H9 (cell line): ENCODE data around the gene CDH13. TPM values are rescaled to one million over a fixed set of nuclear protein-coding genes. Genes with fewer than 3 reads are reported as not detected.
A peak's percentile ranks its signal among the peaks of the same experiment; 100 is the strongest.

ENCODE experiments used
- DNase-seq: peaks from one replicate; pipeline ENCODE4 v3.0.0-alpha.2; 2017
- H2AFZ ChIP-seq: one replicate; pipeline ENCODE4 v1.6.1; 2013; ENCODE audit warnings: mild to moderate bottlenecking, low read length, control low read depth, moderate library complexity
- H2AK5ac ChIP-seq: 2 replicates; pipeline ENCODE4 v1.6.1; 2013; ENCODE audit warnings: low read length, control low read depth, mixed read lengths; ENCODE audit not compliant: insufficient read length
- H2BK120ac ChIP-seq: one replicate; pipeline ENCODE4 v1.6.1; 2013; ENCODE audit warnings: low read depth, mild to moderate bottlenecking, low read length, control low read depth, inconsistent platforms; ENCODE audit not compliant: poor library complexity, severe bottlenecking
- H2BK12ac ChIP-seq: 2 replicates; pipeline ENCODE4 v1.6.1; 2013; ENCODE audit warnings: low read length, control low read depth, mixed read lengths, low read depth; ENCODE audit not compliant: insufficient read length
- H2BK15ac ChIP-seq: 2 replicates; pipeline ENCODE4 v1.6.1; 2013; ENCODE audit warnings: low read depth, low read length, control low read depth
- H2BK20ac ChIP-seq: one replicate; pipeline ENCODE4 v1.6.1; 2013; ENCODE audit warnings: low read depth, mild to moderate bottlenecking, low read length, control low read depth, inconsistent platforms; ENCODE audit not compliant: poor library complexity, severe bottlenecking
- H2BK5ac ChIP-seq: 2 replicates; pipeline ENCODE4 v1.6.1; 2013; ENCODE audit warnings: low read length, control low read depth, mixed read lengths; ENCODE audit not compliant: insufficient read length
- H3K14ac ChIP-seq: 2 replicates; pipeline ENCODE4 v1.6.1; 2013; ENCODE audit warnings: low read length, control low read depth; ENCODE audit not compliant: insufficient read depth
- H3K18ac ChIP-seq: 2 replicates; pipeline ENCODE4 v1.6.1; 2013; ENCODE audit warnings: low read depth, mild to moderate bottlenecking, mixed read lengths, low read length, control low read depth; ENCODE audit not compliant: insufficient read length
- H3K23ac ChIP-seq: 2 replicates; pipeline ENCODE4 v1.6.1; 2013; ENCODE audit warnings: low read length, control low read depth, mixed read lengths, low read depth; ENCODE audit not compliant: insufficient read length
- H3K23me2 ChIP-seq: 2 replicates; pipeline ENCODE4 v1.6.1; 2013; ENCODE audit warnings: low read depth, mild to moderate bottlenecking, mixed read lengths, low read length, control low read depth; ENCODE audit not compliant: insufficient read length, poor library complexity, severe bottlenecking
- H3K27ac ChIP-seq: 2 replicates; pipeline ENCODE4 v1.5.1; 2013; ENCODE audit warnings: low read length, control low read depth, mixed read lengths, low read depth; ENCODE audit not compliant: insufficient read length
- H3K27me3 ChIP-seq: 2 replicates; pipeline ENCODE4 v1.6.1; 2013; ENCODE audit warnings: low read length, control low read depth, inconsistent platforms; ENCODE audit not compliant: insufficient read depth
- H3K4ac ChIP-seq: 2 replicates; pipeline ENCODE4 v1.6.1; 2013; ENCODE audit warnings: low read depth, mild to moderate bottlenecking, control low read depth, inconsistent platforms, low read length, moderate library complexity
- H3K4me1 ChIP-seq: 2 replicates; pipeline ENCODE4 v1.6.1; 2013; ENCODE audit warnings: low read length, control low read depth, inconsistent platforms; ENCODE audit not compliant: insufficient read depth
- H3K4me2 ChIP-seq: 2 replicates; pipeline ENCODE4 v1.6.1; 2013; ENCODE audit warnings: low read length, control low read depth, mixed read lengths; ENCODE audit not compliant: insufficient read length, insufficient read depth
- H3K56ac ChIP-seq: 2 replicates; pipeline ENCODE4 v1.6.1; 2013; ENCODE audit warnings: low read depth, mild to moderate bottlenecking, mixed read lengths, low read length, control low read depth; ENCODE audit not compliant: insufficient read length
- H3K79me1 ChIP-seq: 2 replicates; pipeline ENCODE4 v1.6.1; 2013; ENCODE audit warnings: low read depth, mild to moderate bottlenecking, moderate library complexity, low read length, control low read depth, inconsistent platforms; ENCODE audit not compliant: insufficient read depth, poor library complexity, severe bottlenecking
- H3K79me2 ChIP-seq: 2 replicates; pipeline ENCODE4 v1.6.1; 2013; ENCODE audit warnings: low read length, control low read depth, inconsistent platforms; ENCODE audit not compliant: insufficient read depth
- H3K9ac ChIP-seq: 2 replicates; pipeline ENCODE4 v1.6.1; 2013; ENCODE audit warnings: low read length, control low read depth, mixed read lengths; ENCODE audit not compliant: insufficient read length; ENCODE audit errors: extremely low read depth
- H3K9me3 ChIP-seq: one replicate; pipeline ENCODE4 v1.6.1; 2013; ENCODE audit warnings: low read depth, low read length, inconsistent platforms; ENCODE audit not compliant: control insufficient read depth
- H3T11ph ChIP-seq: one replicate; pipeline ENCODE4 v1.6.1; 2013; ENCODE audit warnings: mild to moderate bottlenecking, low read length, control low read depth, inconsistent platforms
- H4K20me1 ChIP-seq: one replicate; pipeline ENCODE4 v1.6.1; 2013; ENCODE audit not compliant: control insufficient read depth, insufficient read length, insufficient read depth
- H4K5ac ChIP-seq: 2 replicates; pipeline ENCODE4 v1.6.1; 2013; ENCODE audit warnings: low read depth, mild to moderate bottlenecking, mixed read lengths, low read length, control low read depth; ENCODE audit not compliant: insufficient read length
- H4K8ac ChIP-seq: replicated peaks from 2 replicates; pipeline ENCODE4 v1.6.1; 2013; ENCODE audit warnings: low read length, control low read depth, mixed read lengths, low read depth; ENCODE audit not compliant: insufficient read length
- H4K91ac ChIP-seq: 2 replicates; pipeline ENCODE4 v1.6.1; 2013; ENCODE audit warnings: low read depth, mild to moderate bottlenecking, moderate library complexity, mixed read lengths, low read length, control low read depth; ENCODE audit not compliant: insufficient read length
- H3K27ac Mint-ChIP-seq, 3 experiments: 2 replicates in 2 of 3; 3 replicates in 1 of 3; pipeline ENCODE4 v1.8.0; 2020 to 2021; ENCODE audit warnings: mixed read lengths in 3 of 3, mild to moderate bottlenecking in 1 of 3, moderate library complexity in 1 of 3
- H3K27me3 Mint-ChIP-seq: 2 replicates; pipeline ENCODE4 v1.8.0; 2021; ENCODE audit warnings: low read depth, mild to moderate bottlenecking, moderate library complexity, mixed read lengths
- H3K36me3 Mint-ChIP-seq, 3 experiments: 2 replicates in 2 of 3; 3 replicates in 1 of 3; pipeline ENCODE4 v1.8.0; 2020 to 2021; ENCODE audit warnings: low read depth in 3 of 3, mixed read lengths in 3 of 3; ENCODE audit not compliant: insufficient read depth in 1 of 3
- H3K4me1 Mint-ChIP-seq, 2 experiments: 2 replicates each; pipeline ENCODE4 v1.8.0; 2020; ENCODE audit warnings: mixed read lengths in 2 of 2
- H3K4me3 Mint-ChIP-seq, 2 experiments: 2 replicates in 1 of 2; 3 replicates in 1 of 2; pipeline ENCODE4 v1.8.0; 2020 to 2021; ENCODE audit warnings: mild to moderate bottlenecking in 2 of 2, mixed read lengths in 2 of 2, moderate library complexity in 1 of 2
- H3K9me3 Mint-ChIP-seq, 2 experiments: 2 replicates in 1 of 2; 3 replicates in 1 of 2; pipeline ENCODE4 v1.8.0; 2020; ENCODE audit warnings: mild to moderate bottlenecking in 2 of 2, mixed read lengths in 2 of 2, moderate library complexity in 1 of 2
- WGBS: extraction: QIAGEN DNeasy Blood & Tissue Kit; methylation state at CpG from one replicate; pipeline ENCODE4 v1.1.7; 2013; ENCODE audit warnings: missing lambda C conversion rate, low lambda C conversion rate, mixed read lengths; ENCODE audit not compliant: insufficient read length; ENCODE audit errors: extremely low coverage; 5-methylcytosine and 5-hydroxymethylcytosine counted together
- total RNA-seq: library from RNA; stranded (reverse); gene quantifications from 2 replicates; pipeline ENCODE4 v1.2.1, GENCODE V29; 2021
- TF ChIP-seq, protein P1 (sequence below): fragments of 200-600 bp; sonication (generic); conservative IDR thresholded peaks from 3 replicates; pipeline ENCODE4 v1.8.0; 2021; ENCODE audit warnings: antibody characterized with exemption, mild to moderate bottlenecking

CDH13 gene
- total RNA-seq, 1 experiment from 2014 or later, result 1.5 TPM

DNA sequence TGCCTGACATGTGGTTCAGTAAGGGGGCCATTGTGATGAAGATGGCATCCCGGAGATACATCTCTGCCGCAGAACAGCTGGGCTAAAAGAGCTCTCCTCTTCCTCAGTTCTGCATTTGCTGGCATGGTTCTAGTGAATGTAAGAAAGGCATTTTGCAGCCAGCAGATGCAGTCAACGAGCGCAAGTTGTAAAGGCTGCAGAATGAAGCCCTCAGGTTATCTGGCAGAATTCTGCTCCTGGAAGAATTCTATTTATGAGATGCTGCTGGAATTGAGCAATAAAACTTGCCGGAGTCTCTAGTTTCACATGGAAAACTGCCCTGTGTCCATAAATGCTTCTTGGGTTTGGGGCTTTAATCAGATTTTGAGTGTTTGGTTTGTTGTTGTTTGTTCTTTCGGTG is 1004.2 kb downstream of the CDH13 start:
- Histone ChIP-seq H3T11ph (no peak overlapping the region), H2AK5ac (no peak overlapping the region), H3K4me1 (no peaks in the 10 kb centered on the region; the same call in 1 of the 2 replicates), H3K18ac (no peak overlapping the region), H3K27me3 (no peaks in the 10 kb centered on the region), H4K5ac (no peak overlapping the region), H3K79me2 (no peaks in the 10 kb centered on the region), H4K8ac (no peak overlapping the region), H3K9me3 (no peaks in the 10 kb centered on the region), H3K4ac (no peak overlapping the region), H2BK5ac (no peak overlapping the region), H3K23me2 (no peaks in the 10 kb centered on the region), H4K20me1 (no peaks in the 10 kb centered on the region), H3K56ac (no peak overlapping the region), H2BK120ac (no peak overlapping the region), H2AFZ (no peak overlapping the region), H3K4me2 (no peak overlapping the region), H3K9ac (no peak overlapping the region), H3K14ac (no peak overlapping the region), H3K23ac (no peak overlapping the region), H2BK15ac (no peak overlapping the region), H2BK20ac (no peak overlapping the region), H2BK12ac (no peak overlapping the region), H4K91ac (no peak overlapping the region), H3K79me1 (no peaks in the 10 kb centered on the region), H3K27ac (no peak overlapping the region)
- peak; percentile 12 for DNase-seq
- Mint-ChIP-seq H3K27me3 (no peaks in the 10 kb centered on the region; the same call in none of the 2 replicates), H3K9me3 (no peaks in the 10 kb centered on the region), H3K27ac (no peak overlapping the region), H3K36me3 (peaks cover 0 to under 1% (median 0%) of the 10 kb centered on the region in 3 experiments; a peak in 1 of 7 replicates), H3K4me1 (peaks cover 23 to 26% of the 10 kb centered on the region in 2 experiments), H3K4me3 (no peak overlapping the region)
- TF ChIP-seq, protein P1, sequence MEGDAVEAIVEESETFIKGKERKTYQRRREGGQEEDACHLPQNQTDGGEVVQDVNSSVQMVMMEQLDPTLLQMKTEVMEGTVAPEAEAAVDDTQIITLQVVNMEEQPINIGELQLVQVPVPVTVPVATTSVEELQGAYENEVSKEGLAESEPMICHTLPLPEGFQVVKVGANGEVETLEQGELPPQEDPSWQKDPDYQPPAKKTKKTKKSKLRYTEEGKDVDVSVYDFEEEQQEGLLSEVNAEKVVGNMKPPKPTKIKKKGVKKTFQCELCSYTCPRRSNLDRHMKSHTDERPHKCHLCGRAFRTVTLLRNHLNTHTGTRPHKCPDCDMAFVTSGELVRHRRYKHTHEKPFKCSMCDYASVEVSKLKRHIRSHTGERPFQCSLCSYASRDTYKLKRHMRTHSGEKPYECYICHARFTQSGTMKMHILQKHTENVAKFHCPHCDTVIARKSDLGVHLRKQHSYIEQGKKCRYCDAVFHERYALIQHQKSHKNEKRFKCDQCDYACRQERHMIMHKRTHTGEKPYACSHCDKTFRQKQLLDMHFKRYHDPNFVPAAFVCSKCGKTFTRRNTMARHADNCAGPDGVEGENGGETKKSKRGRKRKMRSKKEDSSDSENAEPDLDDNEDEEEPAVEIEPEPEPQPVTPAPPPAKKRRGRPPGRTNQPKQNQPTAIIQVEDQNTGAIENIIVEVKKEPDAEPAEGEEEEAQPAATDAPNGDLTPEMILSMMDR, result no peak
- no CpG with 5 or more reads among the region's 6 CpGs for WGBS
